Left lobe of liver (tissue), 2 donors: ENCODE data around the gene CPSF3. TPM values are rescaled to one million over a fixed set of nuclear protein-coding genes. Genes with fewer than 3 reads are reported as not detected.

Experiments used
- ATAC-seq: fragments of 200-7000 bp; cut with Tn5 transposase; one replicate; pipeline ENCODE4 v1.9.1; 2020; ENCODE audit warnings: mild to moderate bottlenecking, moderate library complexity
- DNase-seq: peaks from one replicate; pipeline ENCODE4 v3.0.0-alpha.2; 2020; ENCODE audit warnings: low spot score
- total RNA-seq: library from RNA; stranded (reverse); gene quantifications from one replicate; pipeline ENCODE4 v1.2.1, GENCODE V29; 2021
- donor health status: DM: no; HTN: no; CAD: no; lungs with moderate emphysema.
- donor health status: DM: no; HTN: yes; CAD: no.

The CPSF3 gene
- total RNA-seq, 1 donor from 2014 or later: 12.0 TPM

- DNase-seq: peak; percentile 19
- no peak for ATAC-seq
Measured at GRCh38 chr2:9416962-9417316, 6.5 kb upstream of the CPSF3 start.

GRCh38 chr2:9417725-9418124 lies 5.7 kb upstream of the CPSF3 start:
- no peak for DNase-seq
- ATAC-seq: no peak

GRCh38 chr2:9418746-9419145 lies 4.7 kb upstream of the CPSF3 start:
- ATAC-seq (no peak), DNase-seq (peak; percentile 4)

- DNase-seq (no peak), ATAC-seq (no peak)
Measured at GRCh38 chr2:9419541-9419940, 3.9 kb upstream of the CPSF3 start.

GRCh38 chr2:9420495-9420894 lies 3.0 kb upstream of the CPSF3 start:
- ATAC-seq: no peak

GRCh38 chr2:9422321-9423099 lies 944 bp upstream of the CPSF3 start:
- DNase-seq: peak; percentile 58
- ATAC-seq: peak; percentile 44

More at GRCh38 chr2:9420495-9420894, 3.0 kb upstream of the CPSF3 start:
- no peak for DNase-seq

- no peak for DNase-seq
- peak; percentile 3 for ATAC-seq
Measured at GRCh38 chr2:9423922-9424272, 443 bp downstream of the CPSF3 start.

- DNase-seq (no peak), ATAC-seq (no peak)
Measured at GRCh38 chr2:9424447-9425164, 1.2 kb downstream of the CPSF3 start.

- ATAC-seq (no peak), DNase-seq (no peak)
Measured at GRCh38 chr2:9428965-9429577, 5.6 kb downstream of the CPSF3 start.

- DNase-seq: no peak
- ATAC-seq: no peak
Measured at GRCh38 chr2:9430316-9431293, 7.2 kb downstream of the CPSF3 start.

- ATAC-seq: no peak
- DNase-seq: no peak
Measured at GRCh38 chr2:9434489-9434888, 11.0 kb downstream of the CPSF3 start.

- ATAC-seq (no peak), DNase-seq (no peak)
Measured at GRCh38 chr2:9439536-9439935, 16.1 kb downstream of the CPSF3 start.

GRCh38 chr2:9440058-9440727 lies 16.7 kb downstream of the CPSF3 start:
- no peak for ATAC-seq

GRCh38 chr2:9441556-9441955 lies 18.1 kb downstream of the CPSF3 start:
- no peak for ATAC-seq

More at GRCh38 chr2:9440058-9440727, 16.7 kb downstream of the CPSF3 start:
- DNase-seq: no peak

GRCh38 chr2:9443526-9443925 lies 20.1 kb downstream of the CPSF3 start:
- no peak for ATAC-seq

More at GRCh38 chr2:9441556-9441955, 18.1 kb downstream of the CPSF3 start:
- no peak for DNase-seq

GRCh38 chr2:9445089-9445488 lies 21.6 kb downstream of the CPSF3 start:
- no peak for ATAC-seq
- no peak for DNase-seq

More at GRCh38 chr2:9443526-9443925, 20.1 kb downstream of the CPSF3 start:
- DNase-seq: no peak

GRCh38 chr2:9451231-9451630 lies 27.8 kb downstream of the CPSF3 start:
- ATAC-seq: no peak
- DNase-seq: no peak

GRCh38 chr2:9460441-9461017 lies 37.1 kb downstream of the CPSF3 start:
- ATAC-seq: no peak

GRCh38 chr2:9461079-9461478 lies 37.6 kb downstream of the CPSF3 start:
- ATAC-seq: no peak

More at GRCh38 chr2:9460441-9461017, 37.1 kb downstream of the CPSF3 start:
- DNase-seq: no peak

GRCh38 chr2:9462313-9462712 lies 38.9 kb downstream of the CPSF3 start:
- ATAC-seq: no peak

More at GRCh38 chr2:9461079-9461478, 37.6 kb downstream of the CPSF3 start:
- DNase-seq: no peak

More at GRCh38 chr2:9462313-9462712, 38.9 kb downstream of the CPSF3 start:
- DNase-seq: no peak
